ENCODE measurements around the gene CYREN.

DNA sequence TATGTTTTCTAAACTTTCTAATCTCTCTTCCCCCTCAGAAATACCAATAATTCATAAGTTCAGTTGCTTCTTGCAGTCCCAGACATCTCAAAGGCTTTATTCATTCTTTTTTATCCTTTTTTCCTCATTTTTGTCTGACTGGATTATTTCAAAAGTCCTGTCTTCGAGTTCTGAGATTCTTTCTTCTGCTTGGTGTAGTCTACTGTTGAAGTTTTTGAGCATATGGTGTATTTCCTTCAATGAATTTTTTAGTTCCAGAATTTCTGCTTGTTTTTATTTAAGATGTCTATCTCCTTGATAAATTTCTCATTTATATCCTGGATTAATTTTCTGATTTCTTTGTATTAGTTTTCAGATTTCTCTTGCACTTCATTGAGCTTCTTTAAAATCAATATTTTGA is 14.2 kb downstream of the CYREN start:
- TF ChIP-seq, protein P1, sequence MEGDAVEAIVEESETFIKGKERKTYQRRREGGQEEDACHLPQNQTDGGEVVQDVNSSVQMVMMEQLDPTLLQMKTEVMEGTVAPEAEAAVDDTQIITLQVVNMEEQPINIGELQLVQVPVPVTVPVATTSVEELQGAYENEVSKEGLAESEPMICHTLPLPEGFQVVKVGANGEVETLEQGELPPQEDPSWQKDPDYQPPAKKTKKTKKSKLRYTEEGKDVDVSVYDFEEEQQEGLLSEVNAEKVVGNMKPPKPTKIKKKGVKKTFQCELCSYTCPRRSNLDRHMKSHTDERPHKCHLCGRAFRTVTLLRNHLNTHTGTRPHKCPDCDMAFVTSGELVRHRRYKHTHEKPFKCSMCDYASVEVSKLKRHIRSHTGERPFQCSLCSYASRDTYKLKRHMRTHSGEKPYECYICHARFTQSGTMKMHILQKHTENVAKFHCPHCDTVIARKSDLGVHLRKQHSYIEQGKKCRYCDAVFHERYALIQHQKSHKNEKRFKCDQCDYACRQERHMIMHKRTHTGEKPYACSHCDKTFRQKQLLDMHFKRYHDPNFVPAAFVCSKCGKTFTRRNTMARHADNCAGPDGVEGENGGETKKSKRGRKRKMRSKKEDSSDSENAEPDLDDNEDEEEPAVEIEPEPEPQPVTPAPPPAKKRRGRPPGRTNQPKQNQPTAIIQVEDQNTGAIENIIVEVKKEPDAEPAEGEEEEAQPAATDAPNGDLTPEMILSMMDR (conservative IDR thresholded peaks at IDR 0.05; ENCODE audit: low read length) = no peak
- TF ChIP-seq EZH2phosphoT487 (IDR thresholded peaks at IDR 0.05; ENCODE audit: borderline replicate concordance) = no peak
